Stimulated activated CD4-positive, alpha-beta T cell treated with anti-CD3 and anti-CD28 coated beads, TNF-alpha, amount 100 ng/mL, for 24 hours (primary cell): ENCODE data around the gene DKK2.
"Not testable (repeated sequence)": the region's sequence is repeated elsewhere in the genome, so short reads cannot be mapped to it uniquely, and the experiment has no call there.

Experiments used
- DNase-seq, 3 experiments: peaks; one replicate each; pipeline ENCODE4 v3.0.0-alpha.2; 2020; ENCODE audit warnings: low read depth in 3 of 3

Gene DKK2

GRCh38 chr4:106909486-106910188 lies 126.5 kb downstream of the DKK2 start:
- DNase-seq, result no peak

GRCh38 chr4:106908049-106908448 lies 128.1 kb downstream of the DKK2 start:
- not testable (repeated sequence) for DNase-seq

GRCh38 chr4:106907216-106907615 lies 128.9 kb downstream of the DKK2 start:
- no peak for DNase-seq

GRCh38 chr4:106906728-106907127 lies 129.4 kb downstream of the DKK2 start:
- DNase-seq, result no peak

- DNase-seq, result no peak
Measured at GRCh38 chr4:106898621-106899230, 137.4 kb downstream of the DKK2 start.

- DNase-seq, result no peak
Measured at GRCh38 chr4:106893903-106894302, 142.2 kb downstream of the DKK2 start.

- no peak for DNase-seq
Measured at GRCh38 chr4:106893395-106893881, 142.7 kb downstream of the DKK2 start.

GRCh38 chr4:106892786-106893185 lies 143.3 kb downstream of the DKK2 start:
- no peak for DNase-seq

- DNase-seq, result no peak
Measured at GRCh38 chr4:106875340-106875739, 160.8 kb downstream of the DKK2 start.
